GM19468 (cell line): ENCODE results near the gene NR1H2.
A peak's percentile ranks its signal among the peaks of the same experiment; 100 is the strongest.
"Not testable (repeated sequence)": the region's sequence is repeated elsewhere in the genome, so short reads cannot be mapped to it uniquely, and the experiment has no call there.

Experiments used
- ATAC-seq: cut with Tn5 transposase; IDR thresholded peaks from one replicate; pipeline ENCODE4 v1.9.1; 2021; ENCODE audit warnings: mild to moderate bottlenecking, moderate library complexity, moderate number of reproducible peaks; ENCODE audit not compliant: unreplicated experiment; ENCODE audit errors: extremely low read depth

The NR1H2 gene

GRCh38 chr19:50377517-50377916, 1.3 kb downstream of the NR1H2 start:
- no peak for ATAC-seq

GRCh38 chr19:50378169-50378862, 2.1 kb downstream of the NR1H2 start:
- ATAC-seq = no peak

GRCh38 chr19:50378863-50379236, 2.6 kb downstream of the NR1H2 start:
- no peak for ATAC-seq

- ATAC-seq = no peak
Observed at GRCh38 chr19:50379602-50380001, 3.3 kb downstream of the NR1H2 start.

GRCh38 chr19:50380137-50380536, 3.9 kb downstream of the NR1H2 start:
- ATAC-seq = no peak

GRCh38 chr19:50380751-50381151, 4.5 kb downstream of the NR1H2 start:
- ATAC-seq = no peak

- ATAC-seq = no peak
Observed at GRCh38 chr19:50381881-50382729, 5.8 kb downstream of the NR1H2 start.

- no peak for ATAC-seq
Observed at GRCh38 chr19:50383001-50383851, 7.0 kb downstream of the NR1H2 start.

GRCh38 chr19:50383852-50384684, 7.8 kb downstream of the NR1H2 start, which contains the start of gene POLD1:
Gene POLD1 (plus strand): TSS chr19:50384347. CDS start chr19:50398852, 14,505 bp downstream.
- ATAC-seq = peak; percentile 75

GRCh38 chr19:50384685-50385535, 8.7 kb downstream of the NR1H2 start:
- no peak for ATAC-seq

GRCh38 chr19:50387176-50387867, 11.1 kb downstream of the NR1H2 start:
- no peak for ATAC-seq

- ATAC-seq = no peak
Observed at GRCh38 chr19:50387868-50388245, 11.6 kb downstream of the NR1H2 start.

GRCh38 chr19:50390295-50390694, 14.0 kb downstream of the NR1H2 start:
- ATAC-seq = not testable (repeated sequence)

- not testable (repeated sequence) for ATAC-seq
Observed at GRCh38 chr19:50390952-50391351, 14.7 kb downstream of the NR1H2 start.

GRCh38 chr19:50392759-50393158, 16.5 kb downstream of the NR1H2 start:
- no peak for ATAC-seq

GRCh38 chr19:50393589-50393988, 17.3 kb downstream of the NR1H2 start:
- ATAC-seq = no peak

GRCh38 chr19:50394017-50394416, 17.8 kb downstream of the NR1H2 start:
- ATAC-seq = no peak

- ATAC-seq = no peak
Observed at GRCh38 chr19:50398675-50399367, 22.6 kb downstream of the NR1H2 start.
